Lower leg skin (tissue), 4 donors: ENCODE measurements around the gene AKAP5. TPM values are rescaled to one million over a fixed set of nuclear protein-coding genes. Genes with fewer than 3 reads are reported as not detected.

Experiments used
- DNase-seq, 2 donors: peaks; one replicate each; pipeline ENCODE4 v3.0.0-alpha.2; 2019; ENCODE audit warnings: low spot score in 2 of 2
- H3K4me3 ChIP-seq: fragments of 200-600 bp; sonication (generic); 2 replicates; pipeline ENCODE4 v1.5.1; 2017; ENCODE audit warnings: mild to moderate bottlenecking, low read depth; ENCODE audit not compliant: poor library complexity, severe bottlenecking
- CTCF ChIP-seq, 3 donors: fragments of 450-650 bp; IDR thresholded peaks; one replicate each; pipeline ENCODE4 v1.5.1; 2016; ENCODE audit warnings: antibody characterized with exemption in 3 of 3, mild to moderate bottlenecking in 3 of 3, moderate library complexity in 2 of 3
- POLR2A ChIP-seq, 2 donors: fragments of 450-650 bp; IDR thresholded peaks; one replicate each; pipeline ENCODE4 v1.6.1; 2016 to 2017; ENCODE audit warnings: antibody characterized with exemption in 2 of 2, mild to moderate bottlenecking in 1 of 2, moderate library complexity in 1 of 2
- WGBS, 2 donors: methylation state at CpG; one replicate each; pipeline ENCODE4 v1.1.5; 2018; 5-methylcytosine and 5-hydroxymethylcytosine counted together
- intact Hi-C: fragments of 100-400 bp; cut with DNase I; formaldehyde crosslinking; loops from one replicate; pipeline ENCODE4 v1.15.0; 2023; ENCODE audit warnings: low total_unique reads
- total RNA-seq, 4 donors: library from RNA; depleted of rRNA; stranded (reverse); fragments of >200 nt; gene quantifications; one replicate each; pipeline ENCODE4 v1.1.0, GENCODE V29; 2016

The AKAP5 gene
- total RNA-seq = under 1 TPM in 3 of 4 donors, not detected in 1; 0.17 to 0.29 (median 0.21) TPM

GRCh38 chr14:64465191-64465822 is at the start of gene AKAP5:
AKAP5 (plus strand) TSS chr14:64465499; CDS start chr14:64468395, 2,896 bp downstream.
- TF ChIP-seq CTCF (IDR thresholded peaks at IDR 0.05) = no peak
- no peak for TF ChIP-seq POLR2A (IDR thresholded peaks at IDR 0.05)
- WGBS, 2 donors = 1% methylated on average over 32 to 43 of the region's 74 CpGs
- DNase-seq = peak in 1 of 2 donors; percentile 89
- H3K4me3 ChIP-seq = peak within 1 kb of the TSS; percentile 59
- intact Hi-C loops = no loop called here

GRCh38 chr14:64416348-64416932 is 48.9 kb upstream of the AKAP5 start:
- intact Hi-C loops = no loop called here
- no peak overlapping the region for H3K4me3 ChIP-seq
- TF ChIP-seq CTCF (IDR thresholded peaks at IDR 0.05) = no peak
- TF ChIP-seq POLR2A (IDR thresholded peaks at IDR 0.05) = no peak
- WGBS, 2 donors = 90 to 91% methylated on average over 3 of the region's 3 CpGs
- peak in 1 of 2 donors; percentile 23 for DNase-seq

GRCh38 chr14:64417055-64417770 is 48.1 kb upstream of the AKAP5 start:
- TF ChIP-seq POLR2A (IDR thresholded peaks at IDR 0.05) = no peak
- no peak overlapping the region for H3K4me3 ChIP-seq
- intact Hi-C loops = no loop called here
- 90 to 93% methylated on average over 5 of the region's 5 CpGs for WGBS, 2 donors
- peak in 1 of 2 donors; percentile 34 for DNase-seq

GRCh38 chr14:64417771-64418125 is 47.6 kb upstream of the AKAP5 start:
- intact Hi-C loops = no loop called here
- no peak overlapping the region for H3K4me3 ChIP-seq
- WGBS, 2 donors = 93 to 99% methylated on average over 7 of the region's 7 CpGs
- peak in 1 of 2 donors; percentile 53 for DNase-seq
- no peak for TF ChIP-seq CTCF (IDR thresholded peaks at IDR 0.05)
- no peak for TF ChIP-seq POLR2A (IDR thresholded peaks at IDR 0.05)

- 84 to 90% methylated on average over 7 of the region's 7 CpGs for WGBS, 2 donors
- H3K4me3 ChIP-seq = no peak overlapping the region
- peak in 1 of 2 donors; percentile 21 for DNase-seq
- no peak for TF ChIP-seq POLR2A (IDR thresholded peaks at IDR 0.05)
- intact Hi-C loops = no loop called here
These were observed 46.3 kb upstream of the AKAP5 start for GRCh38 chr14:64419003-64419402.

- intact Hi-C loops = no loop called here
- no peak for DNase-seq
- 59 to 64% methylated on average over 8 of the region's 8 CpGs for WGBS, 2 donors
- H3K4me3 ChIP-seq = no peak overlapping the region
- TF ChIP-seq CTCF (IDR thresholded peaks at IDR 0.05) (no peak), POLR2A (IDR thresholded peaks at IDR 0.05) (no peak)
These were observed 44.1 kb upstream of the AKAP5 start for GRCh38 chr14:64421166-64421565.
